IPS-NIHi11 (cell line): Measurements from ENCODE around the gene CFAP92.

Experiments
- DNase-seq: peaks from one replicate; pipeline ENCODE4 v3.0.0; 2012; ENCODE audit warnings: mixed read lengths, low spot score

CFAP92 gene

DNA sequence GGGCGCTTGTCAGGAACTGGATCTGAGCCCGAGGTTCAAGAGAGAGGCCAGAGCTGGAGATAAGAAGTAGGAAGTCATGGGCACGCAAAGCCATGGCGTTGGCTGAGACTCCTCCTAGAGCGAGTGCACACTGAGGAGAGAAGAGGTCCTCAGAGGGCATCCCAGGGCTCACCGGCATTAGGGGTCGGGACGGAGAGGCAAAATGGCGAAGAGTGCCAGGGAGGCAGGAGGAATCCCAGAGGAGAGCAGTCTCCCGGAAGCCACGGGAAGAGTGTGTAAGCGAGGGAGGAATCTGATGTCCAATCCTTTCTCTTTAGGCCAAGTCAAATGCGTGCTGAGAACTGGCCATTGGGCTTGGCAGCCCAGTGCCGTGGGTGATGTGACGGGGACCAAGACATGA, 31.2 kb upstream of the CFAP92 start:
- DNase-seq = no peak

GRCh38 chr3:129023909-129024308, 30.0 kb upstream of the CFAP92 start:
- no peak for DNase-seq

DNA sequence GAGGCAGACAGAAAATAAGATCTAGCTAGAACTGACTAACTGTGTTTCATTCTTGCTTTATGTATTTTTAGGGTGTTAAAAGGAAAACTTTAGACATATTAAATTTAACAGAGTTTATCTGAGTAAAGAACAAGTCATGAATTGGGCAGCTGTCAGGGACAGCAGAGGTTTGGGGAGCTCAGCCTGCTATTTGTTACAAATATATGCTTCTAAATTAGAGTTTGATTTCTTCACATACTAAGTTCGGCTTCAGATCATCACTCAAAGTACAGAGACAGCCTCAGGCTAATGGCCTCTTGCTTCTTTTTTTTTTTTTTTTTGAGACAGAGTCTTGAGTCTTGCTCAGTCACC, 29.1 kb upstream of the CFAP92 start:
- DNase-seq = no peak

DNA sequence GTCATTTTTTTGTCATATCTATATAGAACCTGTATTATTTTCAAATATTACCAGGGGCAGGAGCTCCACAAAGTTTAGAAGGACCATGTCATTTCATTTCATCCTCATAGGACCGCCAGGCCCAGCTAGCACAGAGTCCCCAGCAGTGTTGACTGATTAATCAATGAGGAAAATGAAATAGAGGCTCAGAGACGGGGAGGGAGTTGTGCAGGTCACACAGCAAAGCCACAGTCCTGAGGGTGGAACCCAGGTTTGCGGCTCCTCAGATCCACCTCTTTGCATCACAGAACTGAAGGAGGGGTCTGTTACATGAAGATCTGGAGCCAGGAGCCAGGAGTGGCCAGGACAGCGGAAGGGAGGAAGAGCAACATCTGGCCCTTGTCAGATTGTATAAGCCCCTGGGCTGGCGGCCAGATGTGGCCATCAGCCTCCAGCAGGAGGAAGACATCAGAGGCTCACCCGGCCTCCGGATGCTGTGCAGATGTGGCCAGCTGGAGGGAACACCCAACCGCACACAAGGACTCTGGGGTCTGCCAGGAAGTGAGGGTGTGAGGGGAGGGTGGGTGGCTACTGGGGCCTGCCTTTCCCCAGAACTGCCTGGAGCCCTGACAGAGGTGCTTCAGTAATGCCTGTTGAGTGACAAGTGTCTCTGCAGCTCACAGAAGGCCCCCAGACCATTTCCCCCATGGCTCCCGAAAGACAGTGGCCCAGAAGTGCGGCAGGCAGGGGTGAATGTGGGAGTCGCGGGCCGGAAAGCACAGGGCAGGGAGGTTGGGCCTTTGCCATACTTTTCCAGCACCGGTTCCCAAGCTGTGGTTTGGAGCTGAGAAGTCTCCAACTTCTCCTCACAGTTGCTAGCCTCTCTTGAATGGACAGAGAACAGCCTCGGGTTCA, 28.5 kb upstream of the CFAP92 start:
- DNase-seq = no peak

DNA sequence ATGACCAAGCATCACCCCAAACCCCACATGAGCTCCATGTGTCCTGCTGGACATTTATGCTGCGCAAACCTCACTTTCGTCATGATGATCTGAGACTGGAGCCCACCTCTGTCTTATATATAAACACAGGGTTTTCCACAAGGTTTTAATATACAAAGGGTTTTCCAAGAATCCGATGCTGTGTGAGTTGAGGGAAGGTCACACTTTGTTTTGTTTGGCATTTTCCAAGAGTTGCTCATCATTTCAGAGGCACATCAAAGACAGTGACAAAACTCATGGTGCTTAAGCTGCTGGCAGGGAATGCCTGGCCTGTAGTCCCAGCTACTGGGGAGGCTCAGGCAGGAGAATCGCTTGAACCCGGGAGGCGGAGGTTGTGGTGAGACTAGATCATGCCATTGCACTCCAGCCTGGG, 27.3 kb upstream of the CFAP92 start:
- no peak for DNase-seq

DNA sequence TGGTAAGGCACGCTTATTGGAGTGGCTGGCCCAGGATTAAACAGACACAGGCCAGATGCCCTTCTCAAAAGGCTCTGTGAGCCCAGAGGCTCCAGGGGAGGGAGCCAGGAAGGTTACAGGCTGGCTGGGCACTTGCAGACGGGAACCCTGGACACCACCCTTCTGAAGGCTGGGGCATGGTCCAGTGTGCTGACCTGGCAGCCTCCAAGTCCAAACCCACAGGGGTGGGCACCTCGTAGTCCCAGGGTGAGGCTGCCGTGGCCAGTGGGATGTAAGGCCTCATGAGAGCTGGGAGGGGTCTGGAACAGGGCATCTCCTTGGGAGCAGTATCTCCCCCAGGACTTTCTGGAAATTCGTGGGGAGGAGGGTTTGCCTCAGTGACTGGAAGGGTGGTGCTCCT, 26.8 kb upstream of the CFAP92 start:
- DNase-seq = no peak

GRCh38 chr3:129019266-129019665, 25.4 kb upstream of the CFAP92 start:
- no peak for DNase-seq

- DNase-seq = no peak
Measured at GRCh38 chr3:129018751-129019150, 24.9 kb upstream of the CFAP92 start.

DNA sequence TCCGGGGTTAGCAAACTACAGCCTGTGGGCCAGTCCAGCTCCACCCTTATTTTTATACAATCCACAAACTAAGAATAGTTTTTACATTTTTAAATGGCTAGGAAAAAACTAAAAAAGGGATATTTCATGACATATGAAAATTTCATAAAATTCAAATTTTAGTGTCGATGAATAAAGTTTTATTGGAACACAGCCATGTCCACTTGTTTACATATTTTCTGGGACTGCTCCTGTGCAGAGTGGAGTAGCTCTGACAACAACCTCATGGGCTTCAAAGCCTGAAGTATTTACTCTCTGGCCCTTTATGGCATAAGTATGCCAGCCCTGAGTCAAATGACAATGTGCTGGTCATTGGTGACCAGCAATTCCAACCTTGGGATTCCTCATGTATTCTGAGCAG, 24.4 kb upstream of the CFAP92 start:
- no peak for DNase-seq

- DNase-seq = no peak
Measured at GRCh38 chr3:129017484-129017899, 23.6 kb upstream of the CFAP92 start.

DNA sequence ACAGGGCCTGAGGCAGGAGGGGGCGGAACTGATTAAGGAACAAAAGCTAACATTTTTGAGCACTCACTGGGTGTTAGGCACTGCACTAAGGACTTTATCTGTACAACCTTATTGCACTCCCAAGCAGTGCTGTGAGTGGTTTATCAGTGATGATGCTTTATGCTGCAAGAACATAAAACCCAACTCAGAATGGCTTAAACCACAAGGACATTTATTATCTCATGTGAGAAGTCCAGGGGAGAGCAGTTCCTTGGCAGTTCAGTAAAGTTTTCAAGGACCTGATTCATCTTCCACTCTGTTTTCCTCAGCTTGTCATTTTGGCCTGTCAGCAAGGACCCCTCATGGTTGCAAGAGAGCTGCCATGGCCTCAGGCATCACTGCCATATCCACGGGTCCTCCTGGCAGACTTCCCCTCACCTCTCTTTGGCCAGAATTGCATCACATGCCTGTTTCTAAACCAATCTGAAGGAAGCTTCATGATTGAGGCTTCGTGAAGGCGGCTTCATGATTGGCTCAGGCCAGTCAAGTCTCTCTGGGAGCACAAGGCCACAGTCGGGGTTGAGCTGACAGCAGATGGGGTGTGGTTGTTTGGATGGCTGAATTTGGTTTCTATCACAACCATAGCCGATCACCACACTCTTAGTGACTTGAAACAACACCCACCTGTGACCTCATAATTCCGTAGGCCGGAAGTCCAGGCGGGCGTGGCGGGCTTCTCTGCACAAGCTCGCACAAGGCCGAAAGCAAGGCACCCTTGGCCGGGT, 23.0 kb upstream of the CFAP92 start:
- no peak for DNase-seq

- no peak for DNase-seq
Measured at GRCh38 chr3:129016356-129016719, 22.5 kb upstream of the CFAP92 start.

DNA sequence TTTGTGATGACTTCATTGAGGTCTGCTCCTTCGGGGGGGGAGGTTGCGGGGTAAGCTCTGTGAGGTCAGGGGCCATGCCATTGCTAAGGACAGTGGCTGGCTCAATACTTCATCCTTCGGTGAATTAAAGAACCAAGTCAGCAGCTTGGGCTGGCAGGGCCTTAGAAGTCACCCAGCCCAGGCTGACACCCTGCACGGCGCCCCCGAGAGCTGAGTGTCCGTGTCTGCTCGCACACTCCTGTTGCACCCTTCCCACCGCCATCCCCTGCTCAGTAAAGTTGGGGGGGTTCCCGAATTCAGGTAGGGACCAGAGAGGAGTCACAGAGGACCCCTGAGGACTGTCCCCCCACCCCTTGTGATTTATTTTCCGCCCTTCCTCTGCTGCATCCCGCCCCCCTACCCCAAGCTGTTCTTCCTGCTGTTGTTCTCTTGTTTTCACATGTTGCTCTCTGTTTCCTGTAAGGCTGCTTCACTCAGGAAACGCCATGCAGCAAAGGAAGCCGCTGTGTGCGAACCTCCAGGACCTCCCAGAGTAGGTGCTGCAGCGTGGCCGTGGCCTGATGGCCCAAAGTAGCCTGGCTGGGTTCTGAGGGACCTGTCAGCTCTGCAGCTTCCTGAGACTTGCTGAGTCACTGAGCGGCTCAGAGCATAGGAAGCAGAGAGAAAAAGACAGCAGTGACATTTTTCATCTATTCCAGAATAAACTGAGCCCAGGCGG, 21.7 kb upstream of the CFAP92 start:
- DNase-seq = no peak

- no peak for DNase-seq
Measured at GRCh38 chr3:129014793-129015345, 21.0 kb upstream of the CFAP92 start.

DNA sequence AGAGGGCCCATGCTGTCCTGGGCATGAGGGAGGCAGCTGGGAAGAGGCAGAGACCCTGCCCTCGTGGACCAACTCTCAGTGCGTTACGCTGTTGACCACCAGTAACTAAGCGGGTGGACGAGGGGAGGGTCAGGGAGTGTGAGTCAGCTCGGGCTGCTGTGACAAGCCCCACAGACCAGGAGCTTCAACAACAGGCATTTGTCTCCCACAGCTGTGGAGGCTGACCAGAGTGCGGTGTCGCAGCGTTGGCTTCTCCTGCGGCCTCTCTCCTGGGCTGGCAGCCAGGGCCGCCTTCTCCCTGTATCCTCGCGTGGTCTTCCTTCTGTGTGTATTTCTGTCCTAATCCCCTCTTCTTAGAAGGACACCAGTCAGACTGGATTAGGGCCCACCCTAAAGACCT, 20.3 kb upstream of the CFAP92 start:
- DNase-seq = no peak

GRCh38 chr3:129013491-129013891, 19.6 kb upstream of the CFAP92 start:
- no peak for DNase-seq

GRCh38 chr3:129010310-129010956, 16.6 kb upstream of the CFAP92 start:
- no peak for DNase-seq

DNA sequence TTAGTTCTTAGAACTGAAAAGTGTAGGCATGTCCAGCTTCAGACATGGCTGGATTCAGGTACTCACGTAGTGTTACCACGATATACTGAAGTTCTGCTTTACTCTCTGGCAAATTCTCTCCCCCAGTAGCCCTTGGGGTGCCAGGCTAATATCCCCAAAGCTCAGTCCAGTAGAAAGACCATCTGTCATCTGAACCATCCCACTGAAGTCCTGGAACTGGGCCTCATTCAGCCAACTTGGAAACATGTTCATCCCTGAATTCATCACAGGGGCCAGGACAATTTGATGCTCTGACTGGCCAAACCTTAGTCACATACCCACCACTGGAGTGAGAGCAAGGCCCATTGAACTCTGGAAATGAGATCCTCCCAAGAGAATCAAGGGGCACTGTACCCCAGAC, 15.4 kb upstream of the CFAP92 start:
- DNase-seq = no peak

- no peak for DNase-seq
Measured at GRCh38 chr3:129007792-129008191, 13.9 kb upstream of the CFAP92 start.

DNA sequence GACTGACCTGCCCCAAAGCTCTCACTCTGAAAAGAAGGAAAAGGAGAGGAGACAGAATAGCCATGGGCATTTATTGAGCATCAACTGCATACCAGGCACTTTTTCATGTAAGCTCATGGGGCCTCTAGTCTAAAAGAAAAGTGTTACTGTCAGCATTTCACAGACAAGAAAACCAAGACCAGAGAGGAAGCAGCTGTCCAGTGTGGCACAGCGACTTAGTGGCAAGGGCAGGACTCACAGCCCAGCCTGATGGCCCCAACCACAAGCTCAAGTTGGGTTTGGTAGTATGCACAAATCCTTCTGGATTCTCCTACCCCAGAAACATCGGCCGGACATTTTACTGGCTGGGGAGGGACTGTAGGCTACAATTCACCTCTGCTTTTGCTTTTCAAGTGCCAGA, 13.0 kb upstream of the CFAP92 start:
- no peak for DNase-seq

DNA sequence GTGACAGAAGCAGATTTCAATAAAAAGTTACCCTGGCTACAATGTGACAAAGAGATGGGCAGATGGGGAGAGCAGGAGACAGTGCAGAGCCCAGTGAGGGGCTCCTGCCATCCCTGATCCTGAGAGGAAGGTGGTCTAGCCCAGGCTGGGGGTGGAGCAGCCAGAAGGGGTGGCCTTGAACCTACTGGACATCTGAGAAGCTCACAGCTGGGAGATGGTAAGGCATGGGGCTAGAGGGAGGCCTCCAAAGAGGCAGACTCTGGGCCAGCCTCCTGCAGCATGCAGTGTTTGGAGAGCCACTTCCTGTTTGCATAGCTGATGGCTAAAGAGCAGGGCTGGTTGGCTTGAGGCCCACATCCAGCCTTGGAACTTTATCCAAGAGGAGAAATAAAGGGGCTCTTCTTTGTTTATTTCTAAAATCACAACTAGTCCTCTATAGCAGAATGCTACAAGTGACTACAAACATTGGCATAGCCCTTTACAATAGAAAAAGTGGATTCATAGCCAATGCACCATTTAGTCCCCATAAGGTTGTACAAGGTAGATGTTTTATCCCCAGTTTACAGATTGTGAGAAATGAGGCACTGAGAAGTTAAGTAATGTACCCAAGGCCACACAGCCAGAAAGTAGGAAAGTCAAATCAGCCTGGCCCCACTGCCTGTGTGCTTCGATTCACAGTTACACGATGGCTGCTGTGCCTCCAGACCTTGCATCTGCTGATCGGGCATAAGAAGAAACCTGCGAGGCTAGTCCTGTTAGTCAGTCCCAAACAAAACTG, 11.8 kb upstream of the CFAP92 start:
- no peak for DNase-seq
